HG03575 (cell line): ENCODE results near the gene SIGLEC7.

Experiments used
- ATAC-seq: cut with Tn5 transposase; IDR thresholded peaks from one replicate; pipeline ENCODE4 v1.9.1; 2021; ENCODE audit not compliant: unreplicated experiment, insufficient number of reproducible peaks, low FRiP score; ENCODE audit errors: extremely low read depth

The SIGLEC7 gene

GRCh38 chr19:51188227-51188559 is 46.1 kb downstream of the SIGLEC7 start:
- ATAC-seq: no peak

GRCh38 chr19:51192689-51193088 is 50.6 kb downstream of the SIGLEC7 start:
- no peak for ATAC-seq

- ATAC-seq: no peak
These were observed 52.6 kb downstream of the SIGLEC7 start for GRCh38 chr19:51194527-51195315.

GRCh38 chr19:51195316-51195586 is 53.1 kb downstream of the SIGLEC7 start:
- no peak for ATAC-seq

GRCh38 chr19:51195616-51196015 is 53.5 kb downstream of the SIGLEC7 start:
- no peak for ATAC-seq

- no peak for ATAC-seq
These were observed 54.1 kb downstream of the SIGLEC7 start for GRCh38 chr19:51196181-51196580.

- ATAC-seq: no peak
These were observed 56.5 kb downstream of the SIGLEC7 start for GRCh38 chr19:51198641-51199040.

- no peak for ATAC-seq
These were observed 58.1 kb downstream of the SIGLEC7 start for GRCh38 chr19:51200071-51200666.

- no peak for ATAC-seq
These were observed 59.6 kb downstream of the SIGLEC7 start for GRCh38 chr19:51201712-51202111.
